ENCODE data around the gene ZSWIM4. TPM values are rescaled to one million over a fixed set of nuclear protein-coding genes. Genes with fewer than 3 reads are reported as not detected.
"Not testable (repeated sequence)": the region's sequence is repeated elsewhere in the genome, so short reads cannot be mapped to it uniquely, and the experiment has no call there.

The ZSWIM4 gene
- total RNA-seq, 1 experiment from 2014 or later = 7.9 TPM

- peaks cover 23% of the 10 kb centered on the region for H3K36me3 ChIP-seq
Observed at GRCh38 chr19:13768510-13768909, 26.7 kb upstream of the ZSWIM4 start.

GRCh38 chr19:13770013-13770635 is 25.1 kb upstream of the ZSWIM4 start:
- H3K27me3 ChIP-seq = no peaks in the 10 kb centered on the region

More at GRCh38 chr19:13768510-13768909, 26.7 kb upstream of the ZSWIM4 start:
- DNase-seq = no peak
- Histone ChIP-seq H3K4me3 (no peak overlapping the region), H3K9me3 (no peaks in the 10 kb centered on the region), H3K27me3 (no peaks in the 10 kb centered on the region)

DNA sequence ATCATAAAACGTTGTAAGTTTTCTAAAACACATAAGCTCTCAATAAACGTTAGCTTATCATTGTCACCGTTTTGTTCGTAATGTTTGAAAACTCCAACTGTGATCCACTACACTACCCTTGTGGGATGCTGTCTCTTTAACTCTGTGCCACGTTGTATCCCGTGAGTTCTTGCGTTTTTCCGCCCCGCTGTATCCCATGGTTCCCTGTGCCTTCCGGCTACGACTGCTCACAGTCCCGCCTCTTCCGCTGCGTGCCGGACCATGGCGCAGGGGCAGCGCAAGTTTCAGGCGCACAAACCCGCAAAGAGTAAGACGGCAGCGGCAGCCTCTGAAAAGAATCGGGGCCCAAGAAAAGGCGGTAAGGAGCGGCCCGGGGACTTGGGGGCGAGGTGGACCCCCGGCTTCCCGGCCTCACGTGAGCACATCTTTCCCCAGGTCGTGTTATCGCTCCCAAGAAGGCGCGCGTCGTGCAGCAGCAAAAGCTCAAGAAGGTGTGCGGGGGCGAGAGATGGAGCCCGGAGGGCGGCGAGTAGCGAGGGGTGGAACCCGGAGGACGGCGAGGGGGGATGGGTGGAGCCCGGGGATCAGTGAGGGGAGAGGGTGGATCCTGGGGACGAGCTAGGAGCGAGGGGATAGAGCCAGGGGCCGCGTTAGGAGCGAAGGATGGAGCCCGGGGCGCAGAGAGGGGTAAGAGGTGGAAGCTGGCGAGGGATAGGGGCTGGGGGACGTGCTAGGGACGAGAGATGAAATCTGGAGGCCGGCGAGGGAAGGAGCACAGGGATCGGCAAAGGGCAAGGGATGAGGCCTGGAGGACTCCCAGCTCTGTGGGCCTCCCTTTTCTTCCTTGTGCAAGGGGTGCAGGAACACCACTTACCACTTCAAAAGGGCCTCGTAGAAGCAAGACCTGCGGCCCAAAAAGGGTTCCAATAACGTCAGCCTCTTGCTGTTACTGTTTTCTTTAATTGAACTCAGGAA is 20.7 kb upstream of the ZSWIM4 start, which contains the start of gene C19orf53:
Gene C19orf53 (plus strand): TSS at position 240 of the 975 bp plus-strand sequence. CDS start 22 bp downstream, at position 262.
- H3K36me3 ChIP-seq = peaks cover 50% of the 10 kb centered on the region
- no peaks in the 10 kb centered on the region for H3K27me3 ChIP-seq
- H3K4me3 ChIP-seq = peak within 1 kb of the TSS; percentile 99
- no peaks in the 10 kb centered on the region for H3K9me3 ChIP-seq
- peak; percentile 97 for DNase-seq

More at GRCh38 chr19:13770013-13770635, 25.1 kb upstream of the ZSWIM4 start:
- peaks cover 22% of the 10 kb centered on the region for H3K36me3 ChIP-seq
- DNase-seq = no peak
- no peaks in the 10 kb centered on the region for H3K9me3 ChIP-seq
- H3K4me3 ChIP-seq = no peak overlapping the region

GRCh38 chr19:13778398-13778797 is 16.8 kb upstream of the ZSWIM4 start:
- DNase-seq = no peak
- H3K9me3 ChIP-seq = no peaks in the 10 kb centered on the region
- no peak overlapping the region for H3K4me3 ChIP-seq
- H3K36me3 ChIP-seq = peaks cover 50% of the 10 kb centered on the region
- no peaks in the 10 kb centered on the region for H3K27me3 ChIP-seq

DNA sequence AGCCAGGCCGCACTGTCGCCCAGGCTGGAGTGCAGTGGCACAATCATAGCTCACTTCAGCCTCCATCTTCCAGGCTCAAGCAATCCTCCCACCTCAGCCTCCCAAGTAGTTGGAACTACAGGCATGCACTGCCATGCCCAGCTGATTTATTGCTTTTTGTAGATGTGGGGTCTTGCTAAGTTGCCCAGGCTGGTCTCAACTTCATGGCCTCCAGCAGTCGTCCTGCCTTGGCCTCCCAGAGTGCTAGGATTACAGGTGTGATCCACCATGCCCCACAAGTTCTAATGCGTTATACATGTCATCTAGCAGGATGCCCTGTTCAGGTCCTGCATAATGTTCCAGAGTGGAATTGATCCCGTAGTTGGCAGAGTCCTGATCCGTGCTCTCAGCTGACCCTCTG is 16.4 kb upstream of the ZSWIM4 start:
- DNase-seq = no peak
- peaks cover 50% of the 10 kb centered on the region for H3K36me3 ChIP-seq
- H3K9me3 ChIP-seq = no peaks in the 10 kb centered on the region

GRCh38 chr19:13779794-13780193 is 15.4 kb upstream of the ZSWIM4 start:
- not testable (repeated sequence) for H3K27me3 ChIP-seq, H3K9me3 ChIP-seq, DNase-seq, H3K4me3 ChIP-seq
- H3K36me3 ChIP-seq = peaks cover 45% of the 10 kb centered on the region

More for the DNA sequence above, 16.4 kb upstream of the ZSWIM4 start:
- H3K27me3 ChIP-seq = no peaks in the 10 kb centered on the region
- no peak overlapping the region for H3K4me3 ChIP-seq

DNA sequence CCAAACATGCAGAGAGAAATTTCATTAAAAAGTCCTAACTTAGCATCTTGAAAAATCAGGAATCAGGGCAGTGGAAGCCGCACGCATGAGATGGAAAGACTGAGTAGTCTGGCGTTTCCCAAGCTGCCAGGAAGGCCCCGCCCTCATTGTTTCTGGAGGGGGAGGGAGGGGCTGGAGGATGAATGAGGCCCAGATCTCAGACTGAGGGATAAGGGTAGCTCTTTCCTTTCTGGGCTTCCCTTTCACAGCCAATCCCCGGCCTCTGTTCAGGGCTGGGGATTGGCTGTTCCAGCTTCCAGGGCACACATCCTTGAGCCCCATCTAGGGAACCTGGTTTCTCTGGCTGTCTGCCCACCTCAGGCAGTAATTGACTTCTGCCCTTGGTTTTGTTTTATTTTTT is 13.7 kb upstream of the ZSWIM4 start:
- Histone ChIP-seq H3K36me3 (peaks cover 33% of the 10 kb centered on the region), H3K4me3 (no peak overlapping the region), H3K27me3 (no peaks in the 10 kb centered on the region), H3K9me3 (no peaks in the 10 kb centered on the region)
- peak; percentile 91 for DNase-seq

DNA sequence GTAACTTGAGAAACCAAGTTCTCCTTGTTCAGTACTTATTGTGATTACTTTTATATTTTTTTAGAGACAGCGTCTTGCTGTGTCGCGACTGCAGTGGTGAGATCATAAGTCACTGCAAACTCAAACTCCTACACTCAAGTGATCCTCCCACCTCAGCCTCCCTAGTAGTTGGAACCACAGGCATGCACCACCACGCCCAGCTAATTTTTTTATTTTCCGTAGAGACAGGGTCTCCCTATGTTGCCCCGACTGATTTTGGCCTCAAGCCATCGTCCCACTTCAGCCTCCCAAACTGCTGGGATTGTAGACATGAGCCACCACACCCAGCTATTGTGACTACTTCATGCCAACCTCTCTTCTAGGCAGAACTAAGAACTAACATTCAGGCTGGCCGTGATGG is 12.7 kb upstream of the ZSWIM4 start:
- Histone ChIP-seq H3K36me3 (peaks cover 24% of the 10 kb centered on the region), H3K9me3 (no peaks in the 10 kb centered on the region), H3K27me3 (no peaks in the 10 kb centered on the region), H3K4me3 (no peak overlapping the region)
- no peak for DNase-seq

DNA sequence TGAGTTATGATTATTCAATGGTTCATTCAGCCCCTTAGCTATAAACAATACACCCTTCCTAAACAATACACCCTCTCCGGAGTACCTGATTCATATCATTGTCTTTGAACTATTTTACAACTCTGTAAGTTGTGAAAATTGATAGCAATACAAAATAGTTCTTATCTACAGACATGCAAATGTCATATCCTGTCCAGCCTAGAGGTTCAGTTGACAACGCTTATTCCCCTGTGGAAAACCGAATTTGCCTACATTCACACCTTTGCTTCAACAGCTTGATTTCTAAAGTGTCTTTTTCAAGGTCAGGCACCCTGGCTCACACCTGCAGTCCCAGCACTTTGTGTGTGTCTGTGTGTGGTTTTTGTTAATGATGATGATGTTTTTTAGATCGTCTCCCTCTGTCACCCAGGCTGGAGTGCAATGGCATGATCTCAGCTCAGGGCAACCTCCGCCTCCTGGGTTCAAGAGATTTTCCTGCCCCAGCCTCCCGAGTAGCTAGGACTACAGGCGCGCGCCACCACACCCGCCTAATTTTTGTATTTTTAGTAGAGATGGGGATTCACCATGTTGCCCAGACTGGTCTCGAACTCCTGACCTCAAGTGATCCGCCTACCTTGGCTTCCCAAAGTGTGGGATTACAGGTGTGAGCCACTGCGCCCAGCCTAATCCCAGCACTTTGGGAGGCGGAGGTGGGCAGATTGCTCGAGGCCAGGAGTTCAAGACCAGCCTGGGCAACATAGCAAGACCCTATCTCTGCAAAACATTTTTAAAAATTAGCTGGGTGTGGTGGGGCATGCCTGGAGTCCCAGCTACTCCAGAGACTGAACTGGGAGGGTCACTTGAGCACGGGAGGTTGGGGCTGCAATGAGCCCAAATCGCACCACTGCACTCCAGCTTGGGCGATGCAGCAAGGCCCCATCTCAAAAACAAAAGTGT is 11.4 kb upstream of the ZSWIM4 start:
- H3K4me3 ChIP-seq = no peak overlapping the region
- no peaks in the 10 kb centered on the region for H3K27me3 ChIP-seq
- DNase-seq = no peak
- H3K9me3 ChIP-seq = no peaks in the 10 kb centered on the region
- peaks cover 11% of the 10 kb centered on the region for H3K36me3 ChIP-seq

DNA sequence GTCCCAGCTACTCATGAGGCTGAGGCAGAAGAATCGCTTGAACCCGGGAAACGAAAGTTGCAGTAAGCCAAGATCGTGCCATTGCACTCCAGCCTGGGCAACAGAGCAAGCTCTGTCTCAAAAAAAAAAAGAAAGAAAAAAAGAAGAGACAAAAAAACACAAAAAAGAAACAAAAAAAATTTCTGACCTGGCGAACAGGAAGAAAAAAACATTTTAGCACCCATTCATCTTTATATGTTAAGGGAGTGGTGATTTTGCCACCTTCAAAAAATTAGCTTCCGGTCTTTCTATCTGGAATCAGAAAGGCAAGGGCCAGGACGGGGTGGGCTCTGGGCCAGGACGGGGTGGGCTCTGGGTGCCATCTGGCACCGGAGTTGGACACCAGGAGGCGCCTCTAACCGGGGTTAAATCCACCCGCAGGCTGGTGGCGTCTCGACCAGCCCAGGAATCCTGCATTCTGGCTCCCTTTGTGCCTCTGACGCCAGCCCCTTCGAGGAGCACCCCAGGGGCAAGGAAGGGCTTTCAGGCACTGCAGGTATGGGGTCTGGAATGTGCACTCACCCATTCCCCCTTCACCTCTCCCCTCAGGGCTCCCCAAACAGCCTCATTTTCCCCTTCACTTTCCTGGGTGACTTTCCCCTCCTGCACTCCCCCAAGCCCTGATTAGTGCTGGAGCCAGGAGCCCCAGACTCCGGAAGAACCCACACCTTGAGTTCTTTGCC is 10.4 kb upstream of the ZSWIM4 start:
- peaks cover under 1% of the 10 kb centered on the region; the same call in 1 of the 2 replicates for H3K36me3 ChIP-seq
- H3K9me3 ChIP-seq = no peaks in the 10 kb centered on the region
- H3K4me3 ChIP-seq = no peak overlapping the region
- no peaks in the 10 kb centered on the region for H3K27me3 ChIP-seq
- peak; percentile 96 for DNase-seq

DNA sequence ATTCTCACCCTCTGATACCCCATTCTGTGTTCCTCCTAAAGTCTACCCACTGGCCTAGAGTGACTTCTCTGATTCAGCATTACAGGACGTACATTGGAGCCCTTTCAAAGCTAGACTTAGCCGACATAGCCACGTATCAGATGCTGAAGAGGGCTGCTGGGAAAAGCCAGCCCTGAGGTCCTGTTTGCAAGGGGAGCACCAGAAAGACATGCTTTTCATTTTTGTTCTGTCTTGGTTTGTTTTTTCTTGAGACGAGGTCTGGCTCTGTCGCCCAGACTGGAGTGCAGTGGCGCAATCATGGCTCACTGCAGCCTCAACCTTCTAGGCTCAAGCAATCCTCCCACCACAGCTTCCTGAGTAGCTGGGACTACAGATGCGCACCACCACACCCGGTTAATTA is 6.3 kb upstream of the ZSWIM4 start:
- Histone ChIP-seq H3K4me3 (no peak overlapping the region), H3K27me3 (no peaks in the 10 kb centered on the region), H3K36me3 (no peaks in the 10 kb centered on the region), H3K9me3 (no peaks in the 10 kb centered on the region)
- peak; percentile 58 for DNase-seq

DNA sequence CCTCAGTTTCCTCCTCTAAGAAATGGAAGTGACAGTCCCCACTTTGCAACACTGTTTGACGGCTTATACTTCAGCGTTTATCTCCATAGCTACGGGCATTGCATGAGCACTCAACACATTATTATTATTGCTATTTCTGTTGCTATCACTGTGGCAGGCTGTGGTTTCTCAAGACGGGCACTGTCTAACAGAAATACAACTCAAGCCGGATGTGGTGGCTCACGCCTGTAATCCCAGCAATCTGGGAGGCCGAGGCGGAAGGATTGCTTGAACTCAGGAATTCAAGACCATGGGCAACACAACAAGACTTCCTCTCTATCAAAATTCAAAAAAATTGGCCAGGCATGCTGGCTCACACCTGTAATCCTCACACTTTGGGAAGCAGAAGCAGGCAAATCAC is 4.9 kb upstream of the ZSWIM4 start:
- H3K4me3 ChIP-seq = no peak overlapping the region
- no peaks in the 10 kb centered on the region for H3K9me3 ChIP-seq
- no peaks in the 10 kb centered on the region for H3K27me3 ChIP-seq
- DNase-seq = no peak
- H3K36me3 ChIP-seq = no peaks in the 10 kb centered on the region

DNA sequence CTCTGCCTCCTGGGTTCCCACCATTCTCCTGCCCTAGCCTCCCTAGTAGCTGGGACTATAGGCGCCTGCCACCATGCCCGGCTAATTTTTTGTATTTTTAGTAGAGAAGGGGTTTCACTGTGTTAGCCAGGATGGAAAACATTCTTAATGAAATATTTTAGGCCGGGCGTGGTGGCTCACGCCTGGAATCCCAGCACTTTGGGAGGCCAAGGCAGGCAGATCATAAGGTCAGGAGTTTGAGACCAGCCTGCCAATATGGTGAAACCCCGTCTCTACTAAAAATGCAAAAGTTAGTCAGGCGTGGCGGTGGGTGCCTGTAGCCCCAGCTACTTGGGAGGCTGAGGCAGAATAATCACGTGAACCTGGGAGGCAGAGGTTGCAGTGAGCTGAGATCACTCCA is 1.9 kb upstream of the ZSWIM4 start:
- not testable (repeated sequence) for H3K4me3 ChIP-seq, H3K36me3 ChIP-seq, H3K9me3 ChIP-seq, H3K27me3 ChIP-seq, DNase-seq

GRCh38 chr19:13794398-13794756 is 866 bp upstream of the ZSWIM4 start:
- Histone ChIP-seq H3K9me3 (no peaks in the 10 kb centered on the region), H3K27me3 (no peaks in the 10 kb centered on the region), H3K4me3 (peak overlapping the region; percentile 77), H3K36me3 (peaks cover 13% of the 10 kb centered on the region)
- DNase-seq = peak; percentile 97

DNA sequence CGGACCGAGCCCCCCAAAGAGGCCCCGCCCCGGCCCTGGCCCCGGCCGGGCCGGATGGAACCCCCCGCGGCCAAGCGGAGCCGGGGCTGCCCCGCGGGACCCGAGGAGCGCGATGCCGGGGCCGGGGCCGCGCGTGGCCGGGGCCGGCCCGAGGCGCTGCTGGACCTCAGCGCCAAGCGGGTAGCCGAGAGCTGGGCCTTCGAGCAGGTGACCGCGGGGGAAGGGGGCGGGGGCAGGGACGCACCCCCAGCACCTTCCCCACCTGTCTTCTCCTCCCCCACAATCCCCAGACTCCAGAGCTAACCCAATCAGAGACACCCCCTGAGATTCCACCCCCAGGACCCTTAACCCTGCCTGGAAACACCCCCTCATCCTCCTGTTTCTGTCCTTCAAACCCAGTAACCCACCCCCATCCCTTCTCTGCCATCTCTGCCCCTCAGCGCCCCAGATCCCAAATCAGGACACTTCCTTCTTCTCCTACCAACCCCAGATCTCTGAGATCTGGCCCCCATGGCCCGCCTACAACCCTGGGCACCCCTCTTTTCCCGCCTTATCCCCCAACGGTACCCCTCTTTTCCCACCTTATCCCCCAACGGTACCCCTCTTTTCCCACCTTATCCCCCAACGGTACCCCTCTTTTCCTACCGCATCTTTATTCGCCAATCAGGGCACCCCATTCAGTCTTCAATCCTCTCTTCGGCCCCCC is 505 bp downstream of the ZSWIM4 start:
- no peaks in the 10 kb centered on the region for H3K27me3 ChIP-seq
- H3K36me3 ChIP-seq = peaks cover 22% of the 10 kb centered on the region
- peak overlapping the region; percentile 77 for H3K4me3 ChIP-seq
- H3K9me3 ChIP-seq = no peaks in the 10 kb centered on the region
- DNase-seq = peak; percentile 49

Data from MG63 (cell line).